NCI-H187 treated with DMSO at 0.1 percent for 48 hours (cell line): ENCODE results near the gene LRP3.

Experiments
- DNase-seq: peaks from one replicate; lab custom pipeline; 2025; lab: John Stamatoyannopoulos, UW

Gene LRP3

GRCh38 chr19:33254245-33254824 lies 60.2 kb downstream of the LRP3 start:
- no peak for DNase-seq

GRCh38 chr19:33255781-33256180 lies 61.7 kb downstream of the LRP3 start:
- no peak for DNase-seq

GRCh38 chr19:33256261-33256660 lies 62.1 kb downstream of the LRP3 start:
- DNase-seq: no peak

GRCh38 chr19:33257828-33258227 lies 63.7 kb downstream of the LRP3 start:
- no peak for DNase-seq
